Subcutaneous adipose tissue (tissue), 4 donors: ENCODE results near the gene PBRM1. TPM values are rescaled to one million over a fixed set of nuclear protein-coding genes. Genes with fewer than 3 reads are reported as not detected.

ENCODE experiments used
- CTCF ChIP-seq: fragments of 450-650 bp; IDR thresholded peaks from one replicate; pipeline ENCODE4 v1.5.1; 2016; ENCODE audit warnings: low read depth, mild to moderate bottlenecking, control low read depth, antibody characterized with exemption, moderate library complexity
- total RNA-seq, 4 donors: library from RNA; depleted of rRNA; stranded (reverse); fragments of >200 nt; gene quantifications; one replicate each; pipeline ENCODE4 v1.1.0, GENCODE V29; 2016

The PBRM1 gene
- total RNA-seq, 4 donors from 2014 or later = 92.7 to 125 (median 104) TPM

- no peak for TF ChIP-seq CTCF
Measured at GRCh38 chr3:52710512-52710911, 24.8 kb upstream of the PBRM1 start.

- no peak for TF ChIP-seq CTCF
Measured at GRCh38 chr3:52707585-52707984, 21.9 kb upstream of the PBRM1 start.

DNA sequence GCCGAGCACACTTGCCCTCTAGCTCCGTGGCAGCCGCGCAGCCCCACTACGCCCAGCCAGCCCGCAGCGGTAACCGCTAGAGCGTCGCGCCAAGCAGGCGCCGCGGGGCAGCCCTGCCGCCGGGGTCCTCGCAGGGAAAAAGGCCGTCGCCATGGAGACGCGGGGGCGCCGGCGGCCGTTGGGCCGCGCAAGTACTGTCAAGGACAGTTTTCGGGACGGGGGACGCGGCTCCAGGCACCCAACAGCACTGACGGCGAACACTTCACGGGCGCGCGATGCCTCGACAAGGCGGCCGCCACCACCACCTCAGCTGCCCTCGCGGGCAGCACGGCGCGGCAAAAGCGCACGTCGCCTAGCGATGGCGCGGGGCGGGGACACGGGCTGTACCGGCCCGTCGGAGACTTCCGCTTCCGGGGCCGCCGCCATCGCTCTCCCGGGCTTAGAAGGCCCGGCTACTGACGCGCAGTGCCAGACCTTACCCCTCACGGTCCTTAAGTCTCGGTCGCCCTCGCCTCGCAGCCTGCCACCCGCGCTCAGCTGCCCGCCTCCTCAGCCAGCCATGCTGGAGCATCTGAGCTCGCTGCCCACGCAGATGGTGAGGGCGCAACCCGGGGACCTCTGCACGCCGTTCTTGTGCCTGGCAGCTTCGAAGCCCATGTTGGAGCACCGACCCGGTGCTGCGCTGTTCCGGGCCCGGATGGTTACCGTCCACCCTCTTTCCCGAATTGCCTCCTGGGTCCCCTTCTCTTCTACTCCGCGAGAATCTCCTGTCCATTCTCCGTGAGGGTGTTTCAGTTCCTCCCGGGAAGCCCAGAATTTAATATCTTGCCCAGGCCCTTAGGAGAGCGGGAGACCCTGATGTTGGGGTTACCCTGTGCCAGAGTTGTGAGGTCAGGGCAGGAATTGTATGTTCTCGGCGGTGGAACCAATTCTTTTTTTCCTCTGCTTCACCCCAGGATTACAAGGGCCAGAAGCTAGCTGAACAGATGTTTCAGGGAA lies 20.3 kb upstream of the PBRM1 start, which contains the start of the genes GLT8D1 and SPCS1:
GLT8D1 (minus strand) TSS at position 104 of the 999 bp plus-strand sequence. CDS start 5,331 bp downstream, outside the sequence.
SPCS1 (plus strand) TSS at position 419 of the 999 bp plus-strand sequence; CDS start at position 560, 141 bp downstream.
- TF ChIP-seq CTCF = no peak

- TF ChIP-seq CTCF = no peak
Measured at GRCh38 chr3:52705438-52705687, 19.6 kb upstream of the PBRM1 start.

DNA sequence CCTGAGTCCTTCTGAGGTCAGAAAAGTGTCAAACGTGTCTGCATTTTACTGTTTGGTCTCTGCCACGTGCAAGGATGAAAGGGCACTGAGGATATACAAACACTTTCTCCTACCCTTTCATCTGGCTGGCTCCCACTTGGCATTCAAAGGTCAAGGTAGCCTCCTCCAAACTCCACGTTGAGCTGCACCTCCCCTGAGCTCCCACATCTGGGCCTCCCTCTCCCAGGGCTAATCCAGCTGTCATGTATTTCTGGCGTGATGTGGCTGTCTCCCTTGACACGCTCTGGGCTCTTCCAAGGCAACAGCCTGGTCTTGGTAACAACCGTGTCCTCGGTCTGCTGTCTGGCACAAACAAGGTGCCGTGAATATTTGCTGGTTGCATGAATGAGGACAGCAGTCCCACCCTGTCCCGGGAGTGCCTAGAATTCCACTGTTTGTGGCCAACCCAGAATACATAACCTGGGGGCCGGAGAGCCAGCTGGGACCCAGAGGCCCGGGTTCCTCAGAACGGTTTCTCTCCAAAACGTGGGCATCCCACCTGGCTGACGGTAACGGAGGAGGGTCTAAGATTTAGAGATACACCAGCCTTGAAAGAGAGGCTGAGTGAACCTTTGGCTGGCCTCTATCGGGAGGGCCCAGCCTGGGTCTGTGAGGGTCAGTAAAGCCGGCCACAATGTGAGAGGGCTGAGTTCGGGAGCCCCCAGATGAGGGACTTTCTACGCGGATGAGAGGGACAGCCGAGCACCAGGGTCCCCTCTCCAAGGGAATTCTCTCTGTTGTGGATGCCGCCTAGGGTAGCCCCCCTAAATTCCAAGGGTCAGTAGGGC lies 19.1 kb upstream of the PBRM1 start:
- TF ChIP-seq CTCF = no peak

GRCh38 chr3:52703341-52703740 lies 17.6 kb upstream of the PBRM1 start:
- no peak for TF ChIP-seq CTCF

- no peak for TF ChIP-seq CTCF
Measured at GRCh38 chr3:52697632-52697965, 11.9 kb upstream of the PBRM1 start.
